ENCODE data around the gene LTBP3. TPM values are rescaled to one million over a fixed set of nuclear protein-coding genes. Genes with fewer than 3 reads are reported as not detected.
A peak's percentile ranks its signal among the peaks of the same experiment; 100 is the strongest.

LTBP3 gene
- total and polyA plus RNA-seq, 4 donors, result 8.8 to 46.2 (median 17.0) TPM

- Histone ChIP-seq H3K4me3 (ENCODE audit: low read depth in 1 of 3, low read length in 3 of 3) (peak within 1 kb of the TSS; percentile 55 to 66 (median 57)), H3K27ac (ENCODE audit: low read depth in 1 of 2, low read length in 2 of 2) (peak within 1 kb of the TSS; percentile 76 to 88), H3K9ac (ENCODE audit: low read depth in 1 of 2, low read length in 2 of 2) (peak within 1 kb of the TSS; percentile 8 to 11), H3K27me3 (ENCODE audit: control insufficient read depth in 4 of 4, insufficient read depth in 4 of 4, low read length in 3 of 4) (no peaks in the 10 kb centered on the region), H3K36me3 (ENCODE audit: control insufficient read depth in 4 of 4, insufficient read depth in 3 of 4, low read depth in 1 of 4, low read length in 3 of 4) (peaks cover 0 to 6% (median 1%) of the 10 kb centered on the region in 4 donors), H3K9me3 (ENCODE audit: control insufficient read depth in 4 of 4, low read length in 3 of 4) (no peaks in the 10 kb centered on the region), H3K4me1 (ENCODE audit: control insufficient read depth in 4 of 4, insufficient read depth in 4 of 4, low read length in 3 of 4) (peaks cover 22 to 58% (median 45%) of the 10 kb centered on the region in 4 donors)
- peak; percentile 84 for DNase-seq (ENCODE audit: low spot score)
- 1% methylated on average over 69 of the region's 69 CpGs for WGBS
- no peak for TF ChIP-seq JUND (IDR thresholded peaks at IDR 0.05)
- TF ChIP-seq ZBTB33 (IDR thresholded peaks at IDR 0.05), result no peak
- no peak for TF ChIP-seq TAF1 (conservative IDR thresholded peaks at IDR 0.05)
- TF ChIP-seq GABPA (IDR thresholded peaks at IDR 0.05 in 1 of 2, conservative IDR thresholded peaks at IDR 0.05 in 1 of 2), result no peak
Observed at GRCh38 chr11:65575568-65576231, 17.5 kb upstream of the LTBP3 start, which contains the start of gene EHBP1L1. TSS of gene EHBP1L1 (plus strand) at chr11:65576053. CDS start at chr11:65576303, 250 bp downstream.

GRCh38 chr11:65574811-65575567 is 16.8 kb upstream of the LTBP3 start:
- no peak for TF ChIP-seq HNF4G (IDR thresholded peaks at IDR 0.05)
- TF ChIP-seq YY1 (IDR thresholded peaks at IDR 0.05), result no peak
- TF ChIP-seq FOXA2 (IDR thresholded peaks at IDR 0.05), result no peak
- peak; percentile 25 to 35 for TF ChIP-seq HNF4A (conservative IDR thresholded peaks at IDR 0.05)
- TF ChIP-seq TAF1 (conservative IDR thresholded peaks at IDR 0.05), result no peak
- peak in 1 of 2 donors; percentile 20 for TF ChIP-seq RXRA (IDR thresholded peaks at IDR 0.05)
- no peak for TF ChIP-seq FOXA1 (IDR thresholded peaks at IDR 0.05)
- no peak for TF ChIP-seq JUND (IDR thresholded peaks at IDR 0.05)
- TF ChIP-seq ZBTB33 (IDR thresholded peaks at IDR 0.05), result no peak
- no peak for TF ChIP-seq ATF3 (IDR thresholded peaks at IDR 0.05)
- no peak for TF ChIP-seq NR2F2 (IDR thresholded peaks at IDR 0.05)
- no peak for TF ChIP-seq CTCF (IDR thresholded peaks at IDR 0.05; ENCODE audit: low read depth, low read length, missing input control)
- no peak for TF ChIP-seq SP1 (IDR thresholded peaks at IDR 0.05)
- TF ChIP-seq EGR1 (IDR thresholded peaks at IDR 0.05; ENCODE audit: low read depth in 2 of 2), result peak in 1 of 2 donors; percentile 5
- no peak for TF ChIP-seq REST (IDR thresholded peaks at IDR 0.05)
- TF ChIP-seq RAD21 (IDR thresholded peaks at IDR 0.05), result no peak
- no peak for TF ChIP-seq GABPA (IDR thresholded peaks at IDR 0.05 in 1 of 2, conservative IDR thresholded peaks at IDR 0.05 in 1 of 2)
- no peak for TF ChIP-seq MAX (IDR thresholded peaks at IDR 0.05)
- peak overlapping the region; percentile 8 to 11 for H3K9ac ChIP-seq (ENCODE audit: low read depth in 1 of 2, low read length in 2 of 2)
- peak overlapping the region; percentile 55 to 66 (median 57) for H3K4me3 ChIP-seq (ENCODE audit: low read depth in 1 of 3, low read length in 3 of 3)
- 11% methylated on average over 28 of the region's 28 CpGs for whole genome bisulfite sequencing
- peaks cover 0 to 2% (median under 1%) of the 10 kb centered on the region in 4 donors for H3K36me3 ChIP-seq (ENCODE audit: control insufficient read depth in 4 of 4, insufficient read depth in 3 of 4, low read depth in 1 of 4, low read length in 3 of 4)
- peak; percentile 78 for DNase-seq (ENCODE audit: low spot score)
- H3K27ac ChIP-seq (ENCODE audit: low read depth in 1 of 2, low read length in 2 of 2), result peak overlapping the region; percentile 76 to 88
- H3K9me3 ChIP-seq (ENCODE audit: control insufficient read depth in 4 of 4, low read length in 3 of 4), result no peaks in the 10 kb centered on the region
- H3K4me1 ChIP-seq (ENCODE audit: control insufficient read depth in 4 of 4, insufficient read depth in 4 of 4, low read length in 3 of 4), result peaks cover 22 to 60% (median 47%) of the 10 kb centered on the region in 4 donors
- H3K27me3 ChIP-seq (ENCODE audit: control insufficient read depth in 4 of 4, insufficient read depth in 4 of 4, low read length in 3 of 4), result no peaks in the 10 kb centered on the region

Data from liver (tissue), 9 donors.